GM19240 (cell line): Measurements from ENCODE around the gene SYDE1.

Experiments
- DNase-seq: peaks from one replicate; pipeline ENCODE4 v3.0.0; 2011; ENCODE audit warnings: low spot score; ENCODE audit not compliant: insufficient read length

Gene SYDE1

DNA sequence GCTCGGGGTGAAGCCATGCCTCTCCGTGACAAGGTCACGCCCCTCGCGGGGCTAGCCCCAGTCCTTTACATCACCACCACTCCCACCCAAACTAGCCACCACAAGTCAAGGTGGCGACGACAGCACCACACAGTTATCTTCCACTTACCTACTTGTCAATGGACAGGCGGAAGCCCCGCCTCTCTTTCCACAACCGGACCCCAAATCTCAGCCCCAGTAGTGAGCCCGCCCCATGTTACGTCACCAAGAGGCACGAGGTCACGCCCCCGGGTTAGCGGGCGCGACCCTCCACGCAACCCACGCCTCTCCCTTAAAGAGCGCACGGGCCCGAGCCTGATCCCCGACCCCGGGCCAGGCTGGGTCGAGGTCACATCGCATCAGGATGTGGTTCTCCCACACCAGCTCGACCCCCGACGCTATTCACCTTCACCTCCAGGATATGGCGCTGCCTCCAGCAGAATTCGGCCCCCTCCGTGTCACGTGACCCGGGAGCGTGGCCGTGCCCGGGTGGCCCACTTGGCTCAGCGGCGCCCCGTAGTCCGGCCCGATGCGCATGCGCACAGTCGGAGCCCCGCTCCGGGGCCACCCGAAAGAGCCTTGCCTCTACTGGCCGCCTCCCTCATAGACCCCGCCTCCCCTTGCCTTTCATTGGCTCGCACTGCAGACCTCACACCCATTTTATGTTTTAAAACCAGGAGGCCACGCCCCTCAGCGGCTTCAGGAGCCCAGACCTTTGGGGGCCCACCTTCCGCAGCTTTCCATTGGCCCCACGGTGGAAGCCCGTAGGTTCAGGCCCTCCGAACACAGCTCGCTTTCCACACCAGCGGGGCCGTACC is 18.2 kb downstream of the SYDE1 start:
- DNase-seq = peak; percentile 99

DNA sequence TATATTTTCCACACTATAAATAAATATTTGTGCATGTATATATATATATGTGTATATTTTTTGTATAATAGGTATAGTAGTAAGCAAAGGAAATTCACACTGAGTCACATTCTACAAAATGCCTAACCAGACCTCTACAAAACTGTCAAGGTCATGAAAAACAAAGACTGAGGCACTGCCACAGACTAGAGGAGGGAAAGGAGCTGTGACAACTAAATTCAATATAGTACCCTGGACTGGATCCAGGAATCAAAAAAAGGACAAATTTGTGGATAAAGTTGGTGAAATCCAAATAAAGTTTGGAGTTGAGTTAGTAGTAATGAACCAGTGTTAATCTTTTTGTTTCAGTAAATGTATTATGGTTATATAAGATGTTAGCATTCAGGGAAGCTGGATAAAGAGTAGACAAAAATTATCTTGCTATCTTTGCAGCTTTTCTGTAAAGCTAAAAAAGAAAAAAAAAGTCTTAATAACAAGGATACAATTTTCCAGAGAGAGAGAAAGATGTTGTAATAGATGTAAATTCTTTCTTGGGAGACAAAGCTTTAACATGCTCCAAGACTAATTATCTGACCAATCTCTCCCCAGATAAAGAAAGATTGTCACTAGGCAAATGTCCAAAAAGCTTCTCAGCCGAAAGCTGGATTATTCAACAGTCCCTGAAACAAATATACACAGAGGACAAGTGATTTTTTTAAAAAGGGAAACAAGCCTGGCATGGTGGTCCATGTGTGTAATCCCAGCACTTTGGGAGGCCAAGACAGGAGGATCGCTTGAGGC is 19.1 kb downstream of the SYDE1 start:
- DNase-seq = no peak

DNA sequence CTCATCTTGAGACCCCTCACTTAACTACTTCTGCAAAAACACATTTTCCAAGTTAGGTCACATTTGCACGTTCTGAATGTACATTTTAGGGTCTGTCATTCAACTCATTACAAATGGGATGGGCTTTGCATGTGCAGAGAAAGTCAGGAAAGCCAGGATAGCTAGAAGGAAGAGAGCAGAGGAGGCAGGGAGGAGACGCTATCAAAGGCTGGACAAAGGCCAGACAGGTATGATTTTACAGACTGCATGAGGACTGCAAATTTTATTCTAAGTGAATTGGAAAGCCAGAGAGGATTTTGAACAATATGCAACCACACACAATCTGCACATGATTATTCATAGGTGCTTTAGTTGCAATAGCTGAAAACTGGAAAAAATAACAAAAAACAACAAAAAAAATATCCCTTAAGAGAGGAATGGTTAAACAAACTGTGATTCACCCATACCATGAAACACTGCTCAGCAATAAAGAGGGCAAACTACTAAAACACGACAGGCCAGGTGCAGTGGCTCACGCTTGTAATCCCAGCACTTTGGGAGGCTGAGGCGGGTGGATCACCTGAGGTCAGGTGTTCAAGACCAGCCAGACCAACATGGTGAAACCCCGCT is 21.1 kb downstream of the SYDE1 start:
- no peak for DNase-seq

DNA sequence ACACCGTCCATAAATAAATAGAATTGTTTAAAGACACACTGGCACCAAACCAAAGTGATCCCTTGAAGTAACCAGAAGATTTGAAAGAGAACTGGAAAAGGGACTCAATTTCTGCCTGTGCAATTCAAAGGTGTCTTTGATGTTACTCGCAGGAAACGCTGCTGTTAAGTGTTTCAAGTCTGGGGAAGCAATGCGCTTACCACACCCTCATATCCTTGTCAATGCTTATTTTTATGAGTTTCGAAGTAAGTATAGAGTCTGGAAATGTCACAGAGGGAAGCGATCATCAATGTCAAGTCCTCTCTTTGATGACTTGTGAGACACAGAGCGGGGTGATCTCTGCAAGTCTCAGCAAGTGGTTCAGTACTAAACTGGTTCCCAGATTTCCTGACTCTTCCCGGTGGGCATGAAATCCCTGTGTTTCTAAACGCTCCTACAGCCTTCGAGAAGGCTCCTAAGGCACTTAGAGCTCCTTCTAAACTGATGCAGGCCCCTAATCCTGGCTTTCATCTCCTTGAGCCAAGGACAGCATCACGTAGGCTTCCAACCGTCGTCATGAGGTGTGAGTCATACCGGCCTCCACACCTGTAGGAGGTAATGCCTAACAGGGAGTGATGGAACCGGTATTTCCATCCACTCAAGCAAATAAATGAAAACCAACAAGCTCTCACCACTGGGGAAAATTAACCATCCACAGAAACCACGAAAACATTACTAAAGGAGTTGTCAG is 22.8 kb downstream of the SYDE1 start:
- DNase-seq = no peak

DNA sequence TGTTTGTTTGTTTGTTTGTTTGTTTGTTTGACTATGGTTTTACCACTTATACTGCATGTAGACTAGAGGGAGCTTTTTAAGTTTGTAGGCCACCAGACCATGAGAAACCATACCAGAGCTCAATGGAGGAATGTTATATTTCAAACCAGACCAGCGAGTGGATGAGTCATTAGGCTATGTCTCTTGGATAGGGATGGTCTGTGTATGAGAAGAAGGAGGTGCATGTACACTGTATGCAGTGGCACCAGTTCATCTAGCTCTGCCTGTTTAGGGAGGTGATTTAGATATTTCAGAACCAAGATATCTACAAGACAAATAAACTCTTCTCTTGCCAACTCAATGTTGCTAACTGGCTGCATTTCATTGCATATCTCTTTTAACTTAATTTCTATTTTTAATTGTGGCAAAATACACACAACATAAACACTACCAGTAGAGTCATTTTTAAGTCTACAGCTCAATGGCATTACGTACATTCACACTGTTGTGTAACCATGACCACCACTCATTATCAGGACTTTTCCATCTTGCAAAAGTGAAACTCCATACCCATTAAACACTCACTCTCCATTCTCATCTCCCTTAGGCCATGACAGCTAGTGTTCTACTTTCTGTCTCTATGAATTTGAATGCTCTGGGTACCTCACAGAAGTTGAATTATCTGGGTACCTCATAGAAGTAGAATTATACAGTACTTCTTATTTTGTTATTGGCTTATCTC is 29.2 kb downstream of the SYDE1 start:
- DNase-seq = no peak

DNA sequence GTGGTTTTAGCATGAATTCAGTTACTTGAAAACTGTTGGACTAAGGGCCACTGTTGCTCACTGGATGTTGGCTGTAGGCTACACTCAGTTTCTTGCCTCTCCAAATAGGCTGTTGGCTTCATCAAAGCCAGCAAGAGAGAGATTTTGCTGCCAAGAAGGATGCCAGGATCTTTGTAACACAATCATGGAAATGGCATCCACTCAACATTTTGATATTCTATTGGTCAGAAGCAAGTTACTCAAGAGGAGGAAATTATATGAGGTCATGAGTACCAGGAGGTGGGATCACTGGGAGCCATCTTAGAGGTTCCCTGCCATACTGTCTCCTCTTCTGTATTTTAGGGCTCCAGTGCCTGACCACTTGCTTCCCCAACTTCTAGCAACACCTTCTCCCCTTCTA is 30.6 kb downstream of the SYDE1 start:
- no peak for DNase-seq

DNA sequence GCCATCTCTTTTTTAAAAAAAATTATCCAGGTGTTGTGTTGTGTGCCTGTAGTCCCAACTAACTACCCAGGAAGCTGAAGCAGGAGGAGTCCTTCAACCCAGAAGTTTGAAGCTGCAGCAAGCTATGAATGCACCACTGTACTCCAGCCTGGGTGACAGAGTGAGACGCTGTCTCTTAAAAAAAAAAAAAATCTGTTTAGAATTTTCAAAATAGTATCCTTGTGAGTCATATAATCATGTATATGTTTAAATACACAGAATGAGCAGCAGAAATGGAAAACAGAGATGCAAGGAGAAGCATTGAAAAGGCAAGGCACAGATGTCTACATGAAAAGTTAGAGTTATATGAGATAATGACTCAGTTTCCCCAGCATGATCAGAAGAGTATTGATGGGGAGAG is 31.2 kb downstream of the SYDE1 start:
- DNase-seq = no peak

DNA sequence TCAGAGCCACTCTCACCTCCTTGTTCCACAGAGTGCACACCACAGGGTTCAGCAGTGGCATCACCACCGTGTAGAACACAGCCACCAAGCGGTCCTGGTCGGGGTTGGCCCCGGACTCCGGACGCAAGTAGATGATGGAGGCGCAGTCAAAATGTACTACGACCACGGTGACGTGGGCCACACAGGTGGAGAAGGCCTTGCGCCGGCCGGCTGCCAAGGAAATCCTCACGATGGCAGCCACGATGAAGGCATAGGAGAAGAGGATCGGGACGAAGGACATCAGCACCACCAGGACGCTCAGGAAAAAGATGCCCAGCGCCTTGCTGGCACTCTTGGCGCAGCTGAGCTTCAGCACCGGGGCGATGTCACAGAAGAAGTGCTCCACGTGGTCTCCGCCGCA is 33.9 kb downstream of the SYDE1 start:
- DNase-seq = no peak

DNA sequence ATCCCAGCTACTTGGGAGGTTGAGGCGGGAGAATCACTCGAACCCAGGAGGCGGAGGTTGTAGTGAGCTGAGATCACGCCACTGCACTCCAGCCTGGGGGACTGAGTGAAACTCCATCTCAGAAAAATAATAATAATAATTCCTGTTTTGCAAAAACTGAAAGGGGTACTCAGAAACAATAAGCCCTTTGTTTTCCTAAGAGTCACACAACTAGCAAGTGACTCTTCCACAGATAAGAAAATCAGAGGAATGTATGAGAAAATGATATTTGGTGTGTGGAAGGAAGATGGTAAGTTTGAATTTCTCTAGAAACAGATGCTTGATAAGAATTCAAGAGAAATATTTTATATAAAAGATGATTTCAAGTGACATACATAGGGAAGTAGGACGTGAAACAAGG is 35.1 kb downstream of the SYDE1 start:
- no peak for DNase-seq

DNA sequence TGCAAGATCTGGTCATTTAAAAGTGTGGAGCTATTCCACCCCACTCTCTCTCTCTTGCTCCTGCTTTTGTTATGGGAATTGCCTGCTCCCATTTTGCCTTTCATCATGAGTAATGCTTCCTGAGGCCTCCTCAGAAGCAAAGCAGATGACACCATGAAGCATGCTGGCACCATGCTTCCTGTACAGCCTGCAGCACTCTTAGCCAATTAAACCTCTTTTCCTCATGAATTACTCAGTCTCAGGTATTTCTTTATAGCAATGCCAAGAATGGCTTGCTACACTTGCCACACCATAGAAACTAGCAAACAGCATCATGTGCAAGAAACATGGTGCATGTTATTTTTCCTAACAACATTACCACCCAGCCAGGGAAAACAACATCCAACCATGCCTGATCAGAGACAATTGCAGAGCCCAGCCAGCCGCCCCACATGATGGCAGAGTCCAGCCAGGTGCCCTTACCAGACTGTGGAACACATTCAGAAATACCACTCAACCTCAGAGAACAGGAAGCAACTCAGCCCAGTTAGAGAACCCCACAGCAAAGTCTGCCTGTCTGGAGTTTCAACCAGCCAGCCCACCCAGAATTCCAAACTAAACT is 36.9 kb downstream of the SYDE1 start:
- DNase-seq = no peak

DNA sequence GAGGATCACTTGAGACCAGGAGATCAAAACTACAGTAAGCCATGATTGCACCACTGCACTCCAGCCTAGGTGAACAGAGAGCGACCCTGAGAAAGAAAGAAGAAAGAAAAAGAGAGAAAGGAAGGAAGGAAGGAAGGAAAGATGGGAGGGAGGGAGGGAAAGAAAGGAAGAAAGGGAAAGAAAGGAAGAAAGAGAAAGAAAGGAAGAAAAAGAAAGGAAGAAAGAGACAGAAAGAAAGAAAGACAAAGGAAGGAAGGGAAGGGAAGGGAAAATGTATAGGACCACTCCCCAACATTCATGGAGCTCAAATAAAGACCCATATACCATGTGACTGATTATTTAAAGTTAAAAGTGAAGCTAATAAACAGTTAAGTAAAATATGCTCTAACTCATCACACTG is 39.9 kb downstream of the SYDE1 start:
- DNase-seq = no peak

DNA sequence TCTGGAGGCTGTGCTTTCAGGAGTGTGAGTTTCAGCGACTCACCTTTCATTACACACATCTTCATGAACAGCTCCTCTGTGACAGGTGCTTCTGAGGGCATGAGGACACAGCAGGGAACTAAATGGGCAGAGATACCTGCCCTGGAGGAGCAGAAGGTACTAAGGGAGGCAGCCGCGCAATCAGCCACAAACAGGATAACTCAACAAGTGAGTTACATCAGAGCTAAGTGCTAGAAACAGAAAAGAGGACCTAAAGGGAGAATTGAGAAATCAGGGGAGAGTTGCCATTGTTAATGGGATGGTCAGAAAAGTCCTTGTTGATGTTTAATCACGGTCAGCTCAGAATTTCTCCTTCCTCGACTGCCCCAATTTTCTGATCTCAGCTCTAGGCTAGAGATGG is 42.5 kb downstream of the SYDE1 start:
- no peak for DNase-seq

DNA sequence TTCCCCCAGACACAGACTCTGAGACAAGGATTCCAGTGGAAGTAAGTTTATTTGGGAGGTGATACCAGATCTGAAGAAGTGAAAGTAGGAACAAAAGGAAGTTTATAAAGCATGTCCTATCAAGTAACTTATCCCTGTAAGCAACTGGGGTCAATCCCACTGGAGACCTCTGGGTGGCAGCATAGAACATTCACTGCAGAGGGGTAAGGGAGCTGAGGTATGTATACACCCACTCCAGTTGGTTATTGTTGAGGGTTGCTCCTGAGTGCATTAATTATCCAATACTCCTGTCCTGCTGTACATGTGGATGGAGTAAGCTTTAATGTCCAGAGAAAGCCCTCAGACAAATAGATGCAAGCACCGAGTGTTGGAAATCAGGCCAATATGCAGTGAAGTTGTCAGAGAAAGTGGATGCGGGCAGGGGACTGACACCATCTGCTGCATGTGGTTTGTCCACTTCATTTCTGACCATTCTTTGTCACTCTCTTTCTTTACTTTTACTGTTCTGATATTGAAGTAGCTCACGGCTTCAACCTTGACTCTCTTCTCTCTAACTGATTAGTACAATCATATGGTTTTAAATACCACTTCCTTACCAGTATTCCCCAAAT is 46.9 kb downstream of the SYDE1 start:
- no peak for DNase-seq

DNA sequence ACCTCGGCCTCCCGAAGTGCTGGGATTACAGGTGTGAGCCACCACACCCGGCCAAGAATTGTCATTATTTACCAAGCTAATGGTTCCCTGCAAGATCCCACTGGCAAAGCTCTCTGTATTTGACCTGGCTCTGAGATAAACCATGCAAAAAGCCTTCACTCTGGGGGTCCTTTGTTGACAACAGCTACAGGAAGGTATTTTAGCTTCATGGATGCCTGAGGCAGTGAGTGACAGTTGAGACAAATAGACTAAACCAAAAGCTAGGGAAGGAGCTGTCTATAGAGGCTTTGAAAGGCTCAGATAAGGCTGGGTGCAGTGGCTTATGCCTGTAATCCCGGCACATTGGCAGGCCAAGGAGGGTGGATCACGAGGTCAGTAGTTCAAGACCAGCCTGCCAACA is 48.1 kb downstream of the SYDE1 start:
- no peak for DNase-seq

DNA sequence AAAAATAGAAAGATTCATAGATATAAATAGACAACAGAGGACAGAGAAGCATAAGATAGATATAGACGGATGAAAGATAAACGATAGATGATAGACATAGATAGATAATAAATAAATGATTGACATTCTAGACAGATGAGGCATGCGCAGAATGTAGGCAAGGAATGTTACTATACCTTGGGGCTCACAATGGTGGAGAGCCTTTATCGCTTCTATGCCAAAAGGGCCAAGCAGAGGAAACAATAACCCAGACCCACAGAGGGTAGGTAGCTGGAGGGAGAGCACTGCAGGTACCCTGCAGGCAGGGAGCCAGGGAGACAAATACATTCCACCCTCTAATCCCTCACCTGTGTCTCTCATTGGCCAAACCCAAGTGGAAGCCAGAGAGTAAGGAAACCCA is 49.2 kb downstream of the SYDE1 start:
- DNase-seq = no peak

DNA sequence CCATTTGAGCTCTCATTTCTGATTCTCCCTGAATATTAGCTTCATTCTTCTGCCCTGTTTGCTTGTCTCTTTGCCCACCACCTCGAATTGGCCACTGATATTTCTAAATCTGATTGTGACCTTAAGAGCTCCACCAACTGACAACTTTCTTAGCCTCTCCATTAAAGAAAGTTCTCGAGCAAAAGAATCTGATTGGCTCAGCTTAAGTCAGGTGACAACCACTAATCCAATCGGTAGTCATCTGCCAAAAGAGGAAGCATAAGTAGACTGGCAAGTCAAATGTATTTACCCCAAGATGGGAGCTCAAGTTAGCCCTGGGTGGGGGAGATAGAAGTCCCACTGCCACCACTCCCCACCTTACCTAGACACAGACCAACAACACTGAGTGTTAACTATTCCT is 52.0 kb downstream of the SYDE1 start:
- DNase-seq = no peak

DNA sequence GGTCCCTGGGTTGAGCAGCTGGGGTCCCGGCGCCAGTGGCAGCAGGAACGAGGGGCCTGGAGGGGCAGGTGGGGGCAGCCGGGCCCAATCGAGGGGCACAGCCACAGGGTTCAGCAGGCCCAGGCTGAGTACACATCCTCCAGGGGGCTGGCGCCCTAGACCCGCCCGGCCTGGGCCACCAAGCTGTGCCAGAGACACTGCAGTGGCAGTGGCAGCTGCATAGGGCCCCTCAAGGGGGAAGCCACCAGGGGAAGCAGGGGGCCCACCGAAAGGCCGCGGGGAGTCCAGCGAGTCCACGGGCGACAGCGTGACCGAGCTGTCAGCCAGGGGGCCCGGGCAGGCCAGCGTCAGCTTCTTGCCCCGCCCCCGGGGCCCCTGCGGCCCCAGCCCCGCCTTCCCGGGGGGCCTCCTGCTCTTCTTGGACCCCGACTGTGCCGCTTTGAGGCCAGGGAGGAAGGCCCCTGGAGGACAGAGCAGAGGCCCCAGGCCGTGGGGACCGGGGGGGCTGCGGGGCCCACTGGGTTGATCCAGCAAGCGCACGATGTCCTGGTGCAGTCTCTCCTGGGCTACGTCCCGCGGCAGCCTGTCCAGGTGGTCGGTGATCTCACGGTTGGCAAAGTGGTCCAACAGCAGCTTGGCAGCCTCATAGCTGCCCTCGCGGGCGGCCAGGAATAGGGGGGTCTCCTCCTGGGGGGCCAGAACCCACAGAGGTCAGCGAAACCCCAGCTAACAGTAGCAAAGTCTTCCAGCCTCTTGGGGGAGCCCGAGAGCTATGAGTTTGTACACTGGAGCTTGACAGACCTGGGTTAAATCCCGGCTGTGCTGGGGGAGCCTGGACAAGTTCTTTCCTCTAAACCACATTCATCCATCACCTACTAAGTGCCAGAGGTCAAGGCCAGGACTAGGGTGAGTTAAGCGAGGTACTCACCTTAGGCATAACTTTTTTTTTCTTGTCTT is 54.1 kb downstream of the SYDE1 start:
- DNase-seq = peak; percentile 48
